HTR-8/SVneo (cell line): ENCODE measurements around the gene LRRC57.

Experiments
- DNase-seq: peaks from one replicate; pipeline ENCODE4 v3.0.0; 2011; ENCODE audit warnings: low spot score, mixed read lengths; ENCODE audit not compliant: insufficient read length
- FAIRE-seq: peaks from 2 replicates; lab custom pipeline; 2011; peaks lifted over from hg19 to GRCh38; lab: Jason Lieb, UNC

LRRC57 gene

GRCh38 chr15:42493679-42494078 lies 54.9 kb downstream of the LRRC57 start:
- DNase-seq, result no peak
- FAIRE-seq, result no peak

- FAIRE-seq, result no peak
- peak; percentile 39 for DNase-seq
Observed at GRCh38 chr15:42491539-42492225, 56.9 kb downstream of the LRRC57 start.

- FAIRE-seq (no peak), DNase-seq (peak; percentile 87)
Observed at GRCh38 chr15:42490671-42491538, 57.7 kb downstream of the LRRC57 start, which contains the start of gene ZNF106. Gene ZNF106, minus strand, starts transcription at chr15:42491141. Its CDS starts 18,852 bp downstream, at chr15:42472289.

GRCh38 chr15:42490291-42490670 lies 58.3 kb downstream of the LRRC57 start:
- DNase-seq (peak; percentile 14), FAIRE-seq (no peak)
